Fibroblast of peridontal ligament (primary cell): ENCODE measurements around the gene TREML2.
"Not testable (repeated sequence)": the region's sequence is repeated elsewhere in the genome, so short reads cannot be mapped to it uniquely, and the experiment has no call there.

ENCODE experiments used
- DNase-seq: peaks from one replicate; pipeline ENCODE4 v3.0.0-alpha.2; 2010; ENCODE audit errors: extremely low read depth

TREML2 gene

GRCh38 chr6:41208439-41209106 lies 7.6 kb upstream of the TREML2 start:
- no peak for DNase-seq

- no peak for DNase-seq
Measured at GRCh38 chr6:41204156-41204555, 3.2 kb upstream of the TREML2 start.

GRCh38 chr6:41201764-41202173 lies 820 bp upstream of the TREML2 start:
- no peak for DNase-seq

GRCh38 chr6:41200296-41200900 lies 551 bp downstream of the TREML2 start:
- no peak for DNase-seq

- no peak for DNase-seq
Measured at GRCh38 chr6:41199552-41200246, 1.2 kb downstream of the TREML2 start.

GRCh38 chr6:41197234-41197633 lies 3.7 kb downstream of the TREML2 start:
- no peak for DNase-seq

GRCh38 chr6:41194386-41194785 lies 6.6 kb downstream of the TREML2 start:
- no peak for DNase-seq

GRCh38 chr6:41193884-41194283 lies 7.1 kb downstream of the TREML2 start:
- no peak for DNase-seq

- no peak for DNase-seq
Measured at GRCh38 chr6:41193171-41193734, 7.7 kb downstream of the TREML2 start.

- DNase-seq, result no peak
Measured at GRCh38 chr6:41191569-41191968, 9.4 kb downstream of the TREML2 start.

- DNase-seq, result no peak
Measured at GRCh38 chr6:41190791-41191190, 10.2 kb downstream of the TREML2 start.

GRCh38 chr6:41189967-41190366 lies 11.0 kb downstream of the TREML2 start:
- no peak for DNase-seq

GRCh38 chr6:41189046-41189445 lies 11.9 kb downstream of the TREML2 start:
- not testable (repeated sequence) for DNase-seq

- DNase-seq, result no peak
Measured at GRCh38 chr6:41187924-41188886, 12.7 kb downstream of the TREML2 start.

GRCh38 chr6:41186031-41186562 lies 14.9 kb downstream of the TREML2 start:
- DNase-seq, result no peak

GRCh38 chr6:41184761-41185160 lies 16.2 kb downstream of the TREML2 start:
- DNase-seq, result no peak

GRCh38 chr6:41182069-41183034 lies 18.6 kb downstream of the TREML2 start:
- peak; percentile 67 for DNase-seq

GRCh38 chr6:41181566-41181965 lies 19.4 kb downstream of the TREML2 start:
- no peak for DNase-seq

- DNase-seq, result no peak
Measured at GRCh38 chr6:41179163-41179562, 21.8 kb downstream of the TREML2 start.

GRCh38 chr6:41177695-41178094 lies 23.3 kb downstream of the TREML2 start:
- DNase-seq, result no peak
